Fibroblast of the aortic adventitia (primary cell): ENCODE results near the gene SDK2. TPM values are rescaled to one million over a fixed set of nuclear protein-coding genes. Genes with fewer than 3 reads are reported as not detected.

Source experiments
- DNase-seq: peaks from one replicate; pipeline ENCODE4 v3.0.0-alpha.2; 2010; ENCODE audit warnings: low read depth
- H3K4me3 ChIP-seq: 2 replicates; pipeline ENCODE4 v1.5.1; 2011; ENCODE audit warnings: low read depth, mild to moderate bottlenecking, control low read depth, low read length, moderate library complexity
- CTCF ChIP-seq: IDR thresholded peaks from 2 replicates; pipeline ENCODE4 v1.5.1; 2011; ENCODE audit warnings: mild to moderate bottlenecking, low read length, control low read depth, inconsistent platforms; ENCODE audit not compliant: insufficient read depth
- total RNA-seq: library from RNA; depleted of rRNA; stranded (reverse); fragments of >200 nt; gene quantifications from 2 replicates; pipeline ENCODE4 v1.2.3, GENCODE V29; 2012; ENCODE audit warnings: low replicate concordance

Gene SDK2
- total RNA-seq, 1 donor: not detected

DNA sequence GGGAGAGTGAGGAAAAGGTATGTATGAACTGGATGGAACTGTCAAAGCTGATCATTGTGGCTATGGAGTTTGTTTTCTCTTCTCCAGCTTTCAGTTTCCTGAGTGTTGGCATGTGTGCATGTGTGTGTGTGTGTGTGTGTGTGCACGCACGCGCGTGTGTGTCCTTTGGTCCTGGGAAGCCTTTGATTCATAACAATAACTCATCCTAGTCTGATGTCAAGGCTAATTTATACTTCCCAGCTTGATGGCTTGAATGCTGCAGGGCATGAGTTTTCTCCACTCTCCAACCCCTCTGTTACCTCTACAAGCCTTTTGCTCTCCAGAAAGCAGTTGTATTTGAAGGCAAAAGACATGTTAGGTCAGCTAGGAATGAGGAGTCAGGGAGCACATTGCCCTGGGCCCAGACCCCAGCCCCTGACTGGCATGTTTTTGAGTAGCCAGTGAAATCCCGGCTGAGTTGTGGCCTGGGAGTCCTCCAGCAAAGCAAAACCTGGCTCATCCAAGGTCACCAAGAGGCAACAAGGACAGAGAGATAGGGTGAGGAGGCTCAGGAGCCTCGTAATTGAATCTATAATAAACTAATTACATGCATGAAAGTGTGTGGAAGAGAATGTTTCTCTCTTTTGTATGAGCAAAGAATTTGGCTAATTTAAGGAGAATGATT is 323.5 kb downstream of the SDK2 start:
- no peak for DNase-seq
- no peak overlapping the region for H3K4me3 ChIP-seq
- TF ChIP-seq CTCF: no peak

DNA sequence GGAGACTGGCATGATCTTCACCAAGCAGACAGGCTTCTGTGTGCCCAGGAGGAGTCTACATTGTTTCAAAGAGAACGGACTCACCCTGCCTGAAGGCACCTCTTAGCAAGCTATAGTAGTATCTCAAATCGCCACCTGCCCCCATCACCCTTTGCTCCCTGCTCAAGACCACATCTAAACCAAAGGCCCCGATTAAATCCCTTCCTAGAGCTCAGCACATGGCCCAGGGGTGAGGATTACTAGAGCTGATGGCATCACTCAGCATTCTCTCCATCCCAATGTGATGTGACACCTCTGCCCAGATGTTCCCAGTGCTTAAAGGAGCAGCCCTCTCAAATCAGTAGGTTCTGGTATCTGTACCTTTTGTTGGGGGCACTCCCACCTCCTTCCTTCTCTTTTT is 324.5 kb downstream of the SDK2 start:
- no peak overlapping the region for H3K4me3 ChIP-seq
- TF ChIP-seq CTCF: no peak
- DNase-seq: no peak

- no peak for TF ChIP-seq CTCF
- DNase-seq: no peak
- H3K4me3 ChIP-seq: no peak overlapping the region
Measured at GRCh38 chr17:73318836-73319235, 325.4 kb downstream of the SDK2 start.

- no peak for DNase-seq
- no peak for TF ChIP-seq CTCF
- H3K4me3 ChIP-seq: no peak overlapping the region
Measured at GRCh38 chr17:73318427-73318813, 325.8 kb downstream of the SDK2 start.

DNA sequence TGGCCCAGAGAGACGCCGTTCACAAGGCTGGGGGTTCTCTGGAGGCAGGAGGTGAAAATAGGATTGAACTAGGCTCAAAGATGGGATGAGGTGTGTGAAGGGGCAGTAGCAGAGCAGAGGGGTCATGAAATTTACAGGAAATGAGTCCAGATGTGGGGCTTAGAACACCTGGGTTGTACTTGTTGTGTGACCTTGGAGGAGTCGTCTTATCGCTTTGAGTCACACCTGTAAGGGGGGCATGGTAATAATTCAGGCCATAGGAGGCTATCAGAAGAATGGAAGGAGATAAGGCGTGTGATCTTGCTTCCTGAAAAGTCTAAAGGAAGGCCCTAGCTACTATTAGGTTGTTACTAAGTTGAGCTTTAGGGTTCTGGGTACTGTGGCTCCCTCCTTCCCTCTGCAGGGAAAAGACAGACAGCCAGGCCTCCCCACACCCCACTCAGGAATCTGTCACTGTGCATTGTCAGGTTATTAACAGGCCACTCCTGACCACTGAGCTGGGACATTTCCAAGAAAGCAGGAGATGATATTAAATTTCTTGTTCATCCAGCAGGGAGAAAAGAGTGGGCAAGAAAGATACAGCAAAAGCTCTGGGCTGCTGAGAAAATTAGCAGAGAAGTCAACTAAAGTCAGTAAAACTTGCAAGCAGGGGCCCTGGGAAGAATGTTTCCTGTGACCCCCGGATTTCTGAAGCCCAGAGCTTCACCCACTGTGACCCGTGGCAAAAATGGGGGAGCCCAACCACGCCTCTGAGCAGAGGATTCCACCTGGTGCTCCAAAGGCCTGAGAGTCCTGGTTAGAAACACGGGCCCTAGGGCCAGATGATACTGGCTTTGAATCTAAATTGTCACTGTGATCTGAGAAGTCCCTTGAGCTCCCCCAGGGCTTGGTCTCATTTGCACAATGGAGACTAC is 326.5 kb downstream of the SDK2 start:
- no peak for TF ChIP-seq CTCF
- H3K4me3 ChIP-seq: no peak overlapping the region
- DNase-seq: peak; percentile 39

DNA sequence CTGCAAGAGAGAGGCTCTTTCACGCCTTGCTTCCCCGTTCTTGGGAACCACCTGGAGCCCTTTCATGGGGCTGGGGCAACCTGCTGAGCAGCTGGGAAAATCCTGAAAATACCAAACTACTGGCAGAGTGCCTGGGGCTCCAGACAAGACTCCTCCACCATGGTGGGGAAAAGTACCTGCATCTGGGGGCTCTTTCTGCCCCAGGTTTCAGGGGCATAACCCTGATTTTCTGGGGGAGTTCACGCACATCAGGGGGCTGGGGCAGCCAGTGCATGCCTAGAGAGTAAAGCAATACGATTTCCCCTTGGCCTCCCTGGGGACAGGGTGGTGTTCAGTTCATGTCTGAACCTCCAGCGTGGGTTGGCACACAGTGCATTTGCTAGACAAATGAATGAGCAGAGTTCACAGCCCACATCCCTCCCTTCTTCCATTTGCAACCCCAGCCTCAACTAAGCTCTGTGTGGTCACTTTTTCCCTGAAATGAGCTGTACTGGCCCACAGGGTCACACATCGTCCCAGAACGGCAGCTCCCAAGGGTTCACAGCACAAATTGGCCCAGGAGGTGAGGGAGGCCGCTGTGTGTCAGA is 327.2 kb downstream of the SDK2 start:
- no peak overlapping the region for H3K4me3 ChIP-seq
- DNase-seq: peak; percentile 71
- TF ChIP-seq CTCF: no peak
